GM23338 (cell line): ENCODE data around the gene GBE1. TPM values are rescaled to one million over a fixed set of nuclear protein-coding genes. Genes with fewer than 3 reads are reported as not detected.

Experiments
- ATAC-seq: fragments of 200-7000 bp; cut with Tn5 transposase; 3 replicates; pipeline ENCODE4 v1.9.1; 2020
- DNase-seq: peaks from one replicate; pipeline ENCODE4 v3.0.0-alpha.2; 2015; ENCODE audit warnings: low spot score
- H2AFZ ChIP-seq: fragments of 200-600 bp; sonication (generic); 2 replicates; pipeline ENCODE4 v1.8.0; 2016; ENCODE audit warnings: antibody characterized with exemption, mild to moderate bottlenecking, moderate library complexity
- H3F3A ChIP-seq: fragments of 200-600 bp; sonication (generic); replicated peaks from 2 replicates; pipeline ENCODE4 v1.8.0; 2017; ENCODE audit warnings: antibody characterized with exemption, mixed run types, low read depth
- H3K27ac ChIP-seq: fragments of 200-600 bp; sonication (generic); 2 replicates; pipeline ENCODE4 v1.6.1; 2016; ENCODE audit warnings: low read depth
- H3K27me3 ChIP-seq: fragments of 200-600 bp; sonication (generic); 2 replicates; pipeline ENCODE4 v1.8.0; 2016; ENCODE audit warnings: mild to moderate bottlenecking, mixed run types, moderate library complexity; ENCODE audit not compliant: insufficient read depth
- H3K36me3 ChIP-seq: fragments of 200-600 bp; sonication (generic); 2 replicates; pipeline ENCODE4 v1.8.0; 2016; ENCODE audit warnings: mild to moderate bottlenecking; ENCODE audit not compliant: insufficient read depth
- H3K4me1 ChIP-seq: fragments of 200-600 bp; sonication (generic); 2 replicates; pipeline ENCODE4 v1.8.0; 2016; ENCODE audit warnings: mild to moderate bottlenecking, moderate library complexity; ENCODE audit not compliant: insufficient read depth
- H3K4me2 ChIP-seq: fragments of 200-600 bp; sonication (generic); 2 replicates; pipeline ENCODE4 v1.7.1; 2017; ENCODE audit warnings: mixed run types
- H3K4me3 ChIP-seq: fragments of 200-600 bp; sonication (generic); 2 replicates; pipeline ENCODE4 v1.6.1; 2016; ENCODE audit warnings: mixed run types
- H3K79me2 ChIP-seq: fragments of 200-600 bp; sonication (generic); replicated peaks from 2 replicates; pipeline ENCODE4 v1.8.0; 2017; ENCODE audit warnings: mild to moderate bottlenecking; ENCODE audit not compliant: insufficient read depth
- H3K9me2 ChIP-seq: fragments of 200-600 bp; sonication (generic); 2 replicates; pipeline ENCODE4 v1.8.0; 2017; ENCODE audit not compliant: insufficient read depth
- H4K20me1 ChIP-seq: fragments of 200-600 bp; sonication (generic); replicated peaks from 2 replicates; pipeline ENCODE4 v1.8.0; 2017; ENCODE audit warnings: mild to moderate bottlenecking; ENCODE audit not compliant: insufficient read depth
- H3K27ac Mint-ChIP-seq: 2 replicates; pipeline ENCODE4 v1.8.0; 2020; ENCODE audit warnings: inconsistent platforms, mild to moderate bottlenecking, moderate library complexity, mixed read lengths
- H3K27me3 Mint-ChIP-seq: 3 replicates; pipeline ENCODE4 v1.8.0; 2022; ENCODE audit warnings: low read depth, mild to moderate bottlenecking, moderate library complexity, mixed read lengths, inconsistent platforms; ENCODE audit not compliant: insufficient read depth, poor library complexity
- H3K36me3 Mint-ChIP-seq: 3 replicates; pipeline ENCODE4 v1.8.0; 2021; ENCODE audit warnings: low read depth, mild to moderate bottlenecking, inconsistent platforms, moderate library complexity, mixed read lengths
- H3K4me1 Mint-ChIP-seq: 3 replicates; pipeline ENCODE4 v1.8.0; 2020; ENCODE audit warnings: mild to moderate bottlenecking, inconsistent platforms, mixed read lengths
- H3K4me3 Mint-ChIP-seq: 3 replicates; pipeline ENCODE4 v1.8.0; 2021; ENCODE audit warnings: moderate library complexity, mild to moderate bottlenecking, inconsistent platforms, mixed read lengths
- H3K9me3 Mint-ChIP-seq: 3 replicates; pipeline ENCODE4 v1.8.0; 2020; ENCODE audit warnings: moderate library complexity, mild to moderate bottlenecking, inconsistent platforms, mixed read lengths
- CREB1 ChIP-seq: fragments of 250-450 bp; sonication (Bioruptor Pico); IDR thresholded peaks from 2 replicates; pipeline ENCODE4 v1.5.0; 2020; ENCODE audit warnings: low read depth, mild to moderate bottlenecking, moderate library complexity
- ETS1 ChIP-seq: IDR thresholded peaks from 2 replicates; pipeline ENCODE4 v1.6.1; 2016; ENCODE audit warnings: antibody characterized with exemption
- EZH2phosphoT487 ChIP-seq: fragments of 200-600 bp; sonication (generic); IDR thresholded peaks from one replicate; pipeline ENCODE4 v1.8.1; 2018; ENCODE audit warnings: antibody characterized with exemption; ENCODE audit not compliant: unreplicated experiment
- JUNB ChIP-seq: IDR thresholded peaks from one replicate; pipeline ENCODE4 v1.6.1; 2016; ENCODE audit warnings: antibody characterized with exemption; ENCODE audit not compliant: unreplicated experiment
- STAT1 ChIP-seq: IDR thresholded peaks from one replicate; pipeline ENCODE4 v1.6.1; 2016; ENCODE audit warnings: antibody characterized with exemption; ENCODE audit not compliant: unreplicated experiment
- ZNF114 ChIP-seq: fragments of 250-450 bp; sonication (Bioruptor Pico); IDR thresholded peaks from 2 replicates; pipeline ENCODE4 v1.5.0; 2020; ENCODE audit warnings: mild to moderate bottlenecking, moderate library complexity
- ZNF331 ChIP-seq: fragments of 250-450 bp; sonication (Bioruptor Pico); IDR thresholded peaks from 2 replicates; pipeline ENCODE4 v1.5.0; 2020; ENCODE audit warnings: low read depth, mild to moderate bottlenecking, moderate library complexity
- polyA plus RNA-seq: library from polyadenylated mRNA; unstranded; fragments of >200 nt; fragmentation: Nextera tagmentation; extraction: Ambion mirVana; gene quantifications from 2 replicates; pipeline ENCODE4 v1.2.1, GENCODE V29; 2016
- total RNA-seq: library from RNA; depleted of rRNA; stranded (reverse); fragments of >200 nt; shearing (Covaris generic); gene quantifications from 2 replicates; pipeline ENCODE4 v1.2.3, GENCODE V29; 2014
- TF ChIP-seq, protein P1 (sequence below): IDR thresholded peaks from one replicate; pipeline ENCODE4 v1.6.1; 2018; ENCODE audit warnings: antibody characterized with exemption; ENCODE audit not compliant: unreplicated experiment
- TF ChIP-seq, protein P2 (sequence below), 2 experiments: fragments of 200-600 bp in 1 of 2; sonication (generic) in 1 of 2; conservative IDR thresholded peaks; 2 replicates each; pipeline versions ENCODE4 v1.5.1 to v1.6.1; 2016 to 2017; ENCODE audit warnings: antibody characterized with exemption in 2 of 2, low read depth in 2 of 2, mild to moderate bottlenecking in 2 of 2, moderate library complexity in 1 of 2
- TF ChIP-seq, protein P3 (sequence below): fragments of 250-450 bp; sonication (Bioruptor Pico); IDR thresholded peaks from 2 replicates; pipeline ENCODE4 v1.5.0; 2020; ENCODE audit warnings: mild to moderate bottlenecking, moderate library complexity

The GBE1 gene
- total and polyA plus RNA-seq, 2 experiments from 2014 or later = 6.4 to 12.2 TPM

DNA sequence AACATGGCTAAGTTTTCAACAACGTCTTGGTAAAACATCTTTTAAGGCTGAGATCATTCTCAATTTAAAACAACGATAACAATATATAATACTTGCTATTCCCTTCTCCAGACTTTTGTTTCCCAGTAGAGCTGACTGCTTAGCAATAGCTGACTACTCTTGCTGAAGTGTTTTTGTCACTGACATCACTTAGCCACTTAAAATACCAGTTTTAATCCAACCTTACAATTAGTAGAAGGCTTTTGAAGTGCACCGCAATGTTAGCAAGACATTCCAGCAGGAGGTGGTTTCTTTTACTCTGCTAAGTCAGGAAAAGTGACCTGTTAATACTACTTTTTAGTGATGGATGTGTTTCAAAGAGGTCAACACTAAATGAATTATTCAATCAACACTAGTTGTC is 28.7 kb upstream of the GBE1 start (continued):
- TF ChIP-seq, protein P1, sequence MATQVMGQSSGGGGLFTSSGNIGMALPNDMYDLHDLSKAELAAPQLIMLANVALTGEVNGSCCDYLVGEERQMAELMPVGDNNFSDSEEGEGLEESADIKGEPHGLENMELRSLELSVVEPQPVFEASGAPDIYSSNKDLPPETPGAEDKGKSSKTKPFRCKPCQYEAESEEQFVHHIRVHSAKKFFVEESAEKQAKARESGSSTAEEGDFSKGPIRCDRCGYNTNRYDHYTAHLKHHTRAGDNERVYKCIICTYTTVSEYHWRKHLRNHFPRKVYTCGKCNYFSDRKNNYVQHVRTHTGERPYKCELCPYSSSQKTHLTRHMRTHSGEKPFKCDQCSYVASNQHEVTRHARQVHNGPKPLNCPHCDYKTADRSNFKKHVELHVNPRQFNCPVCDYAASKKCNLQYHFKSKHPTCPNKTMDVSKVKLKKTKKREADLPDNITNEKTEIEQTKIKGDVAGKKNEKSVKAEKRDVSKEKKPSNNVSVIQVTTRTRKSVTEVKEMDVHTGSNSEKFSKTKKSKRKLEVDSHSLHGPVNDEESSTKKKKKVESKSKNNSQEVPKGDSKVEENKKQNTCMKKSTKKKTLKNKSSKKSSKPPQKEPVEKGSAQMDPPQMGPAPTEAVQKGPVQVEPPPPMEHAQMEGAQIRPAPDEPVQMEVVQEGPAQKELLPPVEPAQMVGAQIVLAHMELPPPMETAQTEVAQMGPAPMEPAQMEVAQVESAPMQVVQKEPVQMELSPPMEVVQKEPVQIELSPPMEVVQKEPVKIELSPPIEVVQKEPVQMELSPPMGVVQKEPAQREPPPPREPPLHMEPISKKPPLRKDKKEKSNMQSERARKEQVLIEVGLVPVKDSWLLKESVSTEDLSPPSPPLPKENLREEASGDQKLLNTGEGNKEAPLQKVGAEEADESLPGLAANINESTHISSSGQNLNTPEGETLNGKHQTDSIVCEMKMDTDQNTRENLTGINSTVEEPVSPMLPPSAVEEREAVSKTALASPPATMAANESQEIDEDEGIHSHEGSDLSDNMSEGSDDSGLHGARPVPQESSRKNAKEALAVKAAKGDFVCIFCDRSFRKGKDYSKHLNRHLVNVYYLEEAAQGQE = no peak
- TF ChIP-seq, protein P2, sequence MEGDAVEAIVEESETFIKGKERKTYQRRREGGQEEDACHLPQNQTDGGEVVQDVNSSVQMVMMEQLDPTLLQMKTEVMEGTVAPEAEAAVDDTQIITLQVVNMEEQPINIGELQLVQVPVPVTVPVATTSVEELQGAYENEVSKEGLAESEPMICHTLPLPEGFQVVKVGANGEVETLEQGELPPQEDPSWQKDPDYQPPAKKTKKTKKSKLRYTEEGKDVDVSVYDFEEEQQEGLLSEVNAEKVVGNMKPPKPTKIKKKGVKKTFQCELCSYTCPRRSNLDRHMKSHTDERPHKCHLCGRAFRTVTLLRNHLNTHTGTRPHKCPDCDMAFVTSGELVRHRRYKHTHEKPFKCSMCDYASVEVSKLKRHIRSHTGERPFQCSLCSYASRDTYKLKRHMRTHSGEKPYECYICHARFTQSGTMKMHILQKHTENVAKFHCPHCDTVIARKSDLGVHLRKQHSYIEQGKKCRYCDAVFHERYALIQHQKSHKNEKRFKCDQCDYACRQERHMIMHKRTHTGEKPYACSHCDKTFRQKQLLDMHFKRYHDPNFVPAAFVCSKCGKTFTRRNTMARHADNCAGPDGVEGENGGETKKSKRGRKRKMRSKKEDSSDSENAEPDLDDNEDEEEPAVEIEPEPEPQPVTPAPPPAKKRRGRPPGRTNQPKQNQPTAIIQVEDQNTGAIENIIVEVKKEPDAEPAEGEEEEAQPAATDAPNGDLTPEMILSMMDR (conservative IDR thresholded peaks at IDR 0.05; ENCODE audit: low read depth in 2 of 2) = no peak

DNA sequence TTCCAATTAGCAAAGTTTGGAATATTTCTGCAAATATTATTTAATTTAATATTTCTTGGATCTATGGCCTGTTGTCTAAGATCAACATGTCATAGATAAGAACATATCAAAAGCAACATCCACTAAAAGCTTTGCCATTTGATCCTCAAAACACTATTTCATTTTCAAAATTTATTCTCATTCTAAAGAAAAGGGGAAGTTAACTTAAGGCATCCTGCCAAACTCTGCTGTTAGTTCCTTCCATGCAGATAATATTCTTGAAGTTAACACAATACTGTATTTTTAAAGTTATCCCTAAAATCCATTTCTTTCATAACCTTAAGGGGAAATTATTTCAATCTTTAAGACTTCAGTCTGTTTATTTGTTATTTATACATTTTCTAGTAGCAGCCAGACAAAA is 28.2 kb upstream of the GBE1 start:
- ATAC-seq = no peak
- no peaks in the 10 kb centered on the region for H4K20me1 ChIP-seq
- H3K79me2 ChIP-seq = no peaks in the 10 kb centered on the region
- no peak overlapping the region for H3K27ac ChIP-seq
- no peak overlapping the region for H3K4me3 ChIP-seq
- no peaks in the 10 kb centered on the region for H3K27me3 ChIP-seq
- H3K9me3 Mint-ChIP-seq = no peaks in the 10 kb centered on the region
- no peak overlapping the region for H2AFZ ChIP-seq
- no peak overlapping the region for H3K27ac Mint-ChIP-seq
- H3K36me3 Mint-ChIP-seq = no peaks in the 10 kb centered on the region
- no peaks in the 10 kb centered on the region for H3K9me2 ChIP-seq
- H3K4me1 Mint-ChIP-seq = peaks cover 9% of the 10 kb centered on the region; the same call in 2 of the 3 replicates
- no peaks in the 10 kb centered on the region for H3K36me3 ChIP-seq
- TF ChIP-seq, protein P2 (conservative IDR thresholded peaks at IDR 0.05; ENCODE audit: low read depth in 2 of 2) = no peak
- TF ChIP-seq ZNF331 (CRISPR knock-in tag) (no peak), ETS1 (no peak), JUNB (no peak), CREB1 (CRISPR knock-in tag) (no peak), ZNF114 (no peak), STAT1 (no peak), EZH2phosphoT487 (no peak)
- TF ChIP-seq, protein P3, sequence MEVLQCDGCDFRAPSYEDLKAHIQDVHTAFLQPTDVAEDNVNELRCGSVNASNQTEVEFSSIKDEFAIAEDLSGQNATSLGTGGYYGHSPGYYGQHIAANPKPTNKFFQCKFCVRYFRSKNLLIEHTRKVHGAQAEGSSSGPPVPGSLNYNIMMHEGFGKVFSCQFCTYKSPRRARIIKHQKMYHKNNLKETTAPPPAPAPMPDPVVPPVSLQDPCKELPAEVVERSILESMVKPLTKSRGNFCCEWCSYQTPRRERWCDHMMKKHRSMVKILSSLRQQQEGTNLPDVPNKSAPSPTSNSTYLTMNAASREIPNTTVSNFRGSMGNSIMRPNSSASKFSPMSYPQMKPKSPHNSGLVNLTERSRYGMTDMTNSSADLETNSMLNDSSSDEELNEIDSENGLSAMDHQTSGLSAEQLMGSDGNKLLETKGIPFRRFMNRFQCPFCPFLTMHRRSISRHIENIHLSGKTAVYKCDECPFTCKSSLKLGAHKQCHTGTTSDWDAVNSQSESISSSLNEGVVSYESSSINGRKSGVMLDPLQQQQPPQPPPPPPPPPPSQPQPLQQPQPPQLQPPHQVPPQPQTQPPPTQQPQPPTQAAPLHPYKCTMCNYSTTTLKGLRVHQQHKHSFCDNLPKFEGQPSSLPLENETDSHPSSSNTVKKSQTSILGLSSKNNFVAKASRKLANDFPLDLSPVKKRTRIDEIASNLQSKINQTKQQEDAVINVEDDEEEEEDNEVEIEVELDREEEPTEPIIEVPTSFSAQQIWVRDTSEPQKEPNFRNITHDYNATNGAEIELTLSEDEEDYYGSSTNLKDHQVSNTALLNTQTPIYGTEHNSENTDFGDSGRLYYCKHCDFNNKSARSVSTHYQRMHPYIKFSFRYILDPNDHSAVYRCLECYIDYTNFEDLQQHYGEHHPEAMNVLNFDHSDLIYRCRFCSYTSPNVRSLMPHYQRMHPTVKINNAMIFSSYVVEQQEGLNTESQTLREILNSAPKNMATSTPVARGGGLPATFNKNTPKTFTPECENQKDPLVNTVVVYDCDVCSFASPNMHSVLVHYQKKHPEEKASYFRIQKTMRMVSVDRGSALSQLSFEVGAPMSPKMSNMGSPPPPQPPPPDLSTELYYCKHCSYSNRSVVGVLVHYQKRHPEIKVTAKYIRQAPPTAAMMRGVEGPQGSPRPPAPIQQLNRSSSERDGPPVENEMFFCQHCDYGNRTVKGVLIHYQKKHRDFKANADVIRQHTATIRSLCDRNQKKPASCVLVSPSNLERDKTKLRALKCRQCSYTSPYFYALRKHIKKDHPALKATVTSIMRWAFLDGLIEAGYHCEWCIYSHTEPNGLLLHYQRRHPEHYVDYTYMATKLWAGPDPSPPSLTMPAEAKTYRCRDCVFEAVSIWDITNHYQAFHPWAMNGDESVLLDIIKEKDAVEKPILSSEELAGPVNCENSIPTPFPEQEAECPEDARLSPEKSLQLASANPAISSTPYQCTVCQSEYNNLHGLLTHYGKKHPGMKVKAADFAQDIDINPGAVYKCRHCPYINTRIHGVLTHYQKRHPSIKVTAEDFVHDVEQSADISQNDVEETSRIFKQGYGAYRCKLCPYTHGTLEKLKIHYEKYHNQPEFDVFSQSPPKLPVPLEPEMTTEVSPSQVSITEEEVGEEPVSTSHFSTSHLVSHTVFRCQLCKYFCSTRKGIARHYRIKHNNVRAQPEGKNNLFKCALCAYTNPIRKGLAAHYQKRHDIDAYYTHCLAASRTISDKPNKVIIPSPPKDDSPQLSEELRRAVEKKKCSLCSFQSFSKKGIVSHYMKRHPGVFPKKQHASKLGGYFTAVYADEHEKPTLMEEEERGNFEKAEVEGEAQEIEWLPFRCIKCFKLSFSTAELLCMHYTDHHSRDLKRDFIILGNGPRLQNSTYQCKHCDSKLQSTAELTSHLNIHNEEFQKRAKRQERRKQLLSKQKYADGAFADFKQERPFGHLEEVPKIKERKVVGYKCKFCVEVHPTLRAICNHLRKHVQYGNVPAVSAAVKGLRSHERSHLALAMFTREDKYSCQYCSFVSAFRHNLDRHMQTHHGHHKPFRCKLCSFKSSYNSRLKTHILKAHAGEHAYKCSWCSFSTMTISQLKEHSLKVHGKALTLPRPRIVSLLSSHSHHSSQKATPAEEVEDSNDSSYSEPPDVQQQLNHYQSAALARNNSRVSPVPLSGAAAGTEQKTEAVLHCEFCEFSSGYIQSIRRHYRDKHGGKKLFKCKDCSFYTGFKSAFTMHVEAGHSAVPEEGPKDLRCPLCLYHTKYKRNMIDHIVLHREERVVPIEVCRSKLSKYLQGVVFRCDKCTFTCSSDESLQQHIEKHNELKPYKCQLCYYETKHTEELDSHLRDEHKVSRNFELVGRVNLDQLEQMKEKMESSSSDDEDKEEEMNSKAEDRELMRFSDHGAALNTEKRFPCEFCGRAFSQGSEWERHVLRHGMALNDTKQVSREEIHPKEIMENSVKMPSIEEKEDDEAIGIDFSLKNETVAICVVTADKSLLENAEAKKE = no peak
- no peak for DNase-seq
- no peaks in the 10 kb centered on the region for H3F3A ChIP-seq
- no peak overlapping the region for H3K4me2 ChIP-seq
- H3K27me3 Mint-ChIP-seq = no peaks in the 10 kb centered on the region
- H3K4me1 ChIP-seq = peaks cover 15% of the 10 kb centered on the region
- no peak overlapping the region for H3K4me3 Mint-ChIP-seq
